Measurements from ENCODE around the gene KIAA1217. TPM values are rescaled to one million over a fixed set of nuclear protein-coding genes. Genes with fewer than 3 reads are reported as not detected.

KIAA1217 gene
- total and polyA plus RNA-seq, 2 experiments from 2014 or later, result 5.4 to 8.1 TPM

DNA sequence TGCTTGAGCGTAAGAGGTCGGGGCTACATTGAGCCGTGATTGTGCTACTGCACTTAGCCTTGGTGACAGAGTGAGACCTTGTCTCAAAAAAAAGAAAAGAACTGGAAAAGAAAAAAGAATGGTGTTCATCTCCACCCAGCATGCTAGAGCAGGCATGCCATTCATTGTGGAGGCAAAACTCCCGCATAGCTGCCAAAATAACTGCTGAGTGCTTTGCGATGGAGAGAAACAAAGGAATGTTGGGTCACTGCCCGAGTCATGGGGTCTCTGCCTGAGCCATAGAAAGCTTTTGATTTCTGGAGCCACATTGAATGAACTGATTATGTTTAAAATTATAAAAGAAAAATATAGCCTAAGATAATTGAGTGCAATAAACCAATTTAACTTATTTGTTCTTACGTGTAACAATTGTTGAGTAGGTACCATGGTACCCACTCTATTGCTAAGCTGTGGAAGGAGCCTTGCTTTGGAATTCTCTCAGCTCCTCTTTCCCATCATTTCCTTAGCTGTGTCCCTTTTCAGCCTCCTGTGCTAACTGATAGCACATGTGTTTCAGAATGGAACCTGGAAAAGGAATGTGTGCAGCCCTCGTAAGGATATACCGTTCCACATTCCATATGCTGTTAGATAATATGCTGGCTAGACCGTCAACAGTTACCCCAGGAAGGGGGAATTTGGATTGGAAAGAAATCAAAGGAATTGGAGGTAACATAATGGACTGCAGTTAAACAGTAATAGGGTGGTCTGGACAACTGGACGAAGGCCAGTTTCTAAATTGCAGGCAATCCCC lies 99.0 kb downstream of the KIAA1217 start:
- H3K4me2 ChIP-seq (ENCODE audit: unreplicated experiment), result no peak overlapping the region
- no peaks in the 10 kb centered on the region for H3K4me1 ChIP-seq (ENCODE audit: insufficient read depth)
- no peaks in the 10 kb centered on the region for H3F3A ChIP-seq (ENCODE audit: insufficient read depth)
- no peaks in the 10 kb centered on the region for H3K9me3 ChIP-seq (ENCODE audit: low read depth)
- no peaks in the 10 kb centered on the region for H3K79me2 ChIP-seq (ENCODE audit: insufficient read depth)
- H4K20me1 ChIP-seq (ENCODE audit: insufficient read depth), result no peaks in the 10 kb centered on the region
- no peak overlapping the region for H2AFZ ChIP-seq
- no peak overlapping the region for H3K9ac ChIP-seq
- H3K4me3 ChIP-seq, result no peak overlapping the region
- H3K36me3 ChIP-seq (ENCODE audit: low read depth), result no peaks in the 10 kb centered on the region
- H3K27ac ChIP-seq, result no peak overlapping the region
- 65 to 67% methylated on average over 11 of the region's 11 CpGs for WGBS, 2 experiments (ENCODE audit: low coverage in 1 of 2, low lambda C conversion rate in 2 of 2, missing lambda C conversion rate in 2 of 2)
- peaks cover 8% of the 10 kb centered on the region; the same call in 1 of the 2 replicates for H3K9me2 ChIP-seq (ENCODE audit: insufficient read depth)
- no peak for DNase-seq
- H3K27me3 ChIP-seq (replicated peaks; ENCODE audit: insufficient read depth), result 0 out of 2 replicates have a peak, but pooled peaks cover 8% of the 10 kb centered on the region
- TF ChIP-seq EZH2 (IDR thresholded peaks at IDR 0.05; ENCODE audit: insufficient read depth, poor library complexity, severe bottlenecking) (no peak), EZH2phosphoT487 (IDR thresholded peaks at IDR 0.05; ENCODE audit: insufficient read depth, low read depth) (no peak)
- in situ Hi-C loops (cut with MboI), result no loop called here

DNA sequence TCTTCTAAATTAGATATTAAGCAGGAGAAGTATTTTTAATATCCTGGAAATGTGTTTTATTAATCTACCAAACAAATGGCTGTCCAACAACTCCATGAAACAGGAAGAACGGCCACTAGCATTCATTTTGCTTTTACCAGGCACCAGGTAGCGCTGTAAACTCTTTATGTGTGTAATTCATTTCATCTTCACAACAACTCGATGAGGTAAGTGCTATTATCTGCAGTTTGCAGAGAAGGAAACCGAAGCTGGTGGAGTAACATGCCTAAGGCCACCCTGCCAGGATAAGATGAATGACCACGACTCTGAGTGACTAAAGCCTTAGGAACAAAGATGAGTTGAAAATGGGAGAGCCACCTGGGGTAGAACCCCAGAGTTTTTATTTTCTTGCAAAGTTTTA lies 101.2 kb downstream of the KIAA1217 start:
- H3K27ac ChIP-seq, result no peak overlapping the region
- in situ Hi-C loops (cut with MboI), result no loop called here
- no peaks in the 10 kb centered on the region for H3K4me1 ChIP-seq (ENCODE audit: insufficient read depth)
- H3K27me3 ChIP-seq (replicated peaks; ENCODE audit: insufficient read depth), result 0 out of 2 replicates have a peak, but pooled peaks cover 8% of the 10 kb centered on the region
- no peak overlapping the region for H3K4me3 ChIP-seq
- no peaks in the 10 kb centered on the region for H3K9me3 ChIP-seq (ENCODE audit: low read depth)
- peaks cover 6% of the 10 kb centered on the region; the same call in 1 of the 2 replicates for H3K9me2 ChIP-seq (ENCODE audit: insufficient read depth)
- H2AFZ ChIP-seq, result no peak overlapping the region
- no peaks in the 10 kb centered on the region for H3F3A ChIP-seq (ENCODE audit: insufficient read depth)
- no peak overlapping the region for H3K9ac ChIP-seq
- no peak for TF ChIP-seq EZH2phosphoT487 (IDR thresholded peaks at IDR 0.05; ENCODE audit: insufficient read depth, low read depth)
- H3K4me2 ChIP-seq (ENCODE audit: unreplicated experiment), result no peak overlapping the region
- DNase-seq, result no peak
- no peaks in the 10 kb centered on the region for H4K20me1 ChIP-seq (ENCODE audit: insufficient read depth)
- no peaks in the 10 kb centered on the region for H3K79me2 ChIP-seq (ENCODE audit: insufficient read depth)
- H3K36me3 ChIP-seq (ENCODE audit: low read depth), result no peaks in the 10 kb centered on the region
- WGBS, 2 experiments (ENCODE audit: low coverage in 1 of 2, low lambda C conversion rate in 2 of 2, missing lambda C conversion rate in 2 of 2), result 74 to 82% methylated on average over 5 of the region's 5 CpGs

DNA sequence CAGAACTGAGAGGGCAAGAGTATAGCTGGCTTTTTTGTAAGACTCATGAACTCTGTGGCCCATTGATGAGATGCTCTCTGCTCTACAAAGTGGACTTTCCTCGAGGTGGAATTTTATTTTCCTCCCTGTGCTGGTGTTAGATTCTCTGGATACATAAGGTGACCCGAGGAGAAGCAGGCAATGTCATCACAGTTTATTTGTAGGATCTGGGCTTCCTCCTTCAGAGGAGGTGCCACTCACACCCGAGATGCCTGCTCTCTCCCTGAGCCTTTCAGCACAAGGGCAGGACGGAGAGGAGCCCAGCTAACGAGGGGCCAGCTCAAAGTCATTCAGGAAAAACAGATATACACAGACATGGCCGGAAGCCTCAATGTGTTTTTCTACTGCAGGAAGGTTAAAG lies 103.0 kb downstream of the KIAA1217 start:
- Histone ChIP-seq H3K4me1 (ENCODE audit: insufficient read depth) (no peaks in the 10 kb centered on the region), H3F3A (ENCODE audit: insufficient read depth) (no peaks in the 10 kb centered on the region), H3K27ac (no peak overlapping the region), H3K9me2 (ENCODE audit: insufficient read depth) (no peaks in the 10 kb centered on the region), H3K4me2 (ENCODE audit: unreplicated experiment) (no peak overlapping the region), H4K20me1 (ENCODE audit: insufficient read depth) (no peaks in the 10 kb centered on the region), H3K9ac (no peak overlapping the region), H3K27me3 (replicated peaks; ENCODE audit: insufficient read depth) (no peaks in the 10 kb centered on the region), H3K4me3 (no peak overlapping the region), H3K36me3 (ENCODE audit: low read depth) (no peaks in the 10 kb centered on the region), H3K79me2 (ENCODE audit: insufficient read depth) (no peaks in the 10 kb centered on the region), H2AFZ (no peak overlapping the region), H3K9me3 (ENCODE audit: low read depth) (no peaks in the 10 kb centered on the region)
- in situ Hi-C loops (cut with MboI), result no loop called here
- WGBS, 2 experiments (ENCODE audit: low coverage in 1 of 2, low lambda C conversion rate in 2 of 2, missing lambda C conversion rate in 2 of 2), result 52 to 70% methylated on average over 5 to 6 of the region's 6 CpGs
- TF ChIP-seq EZH2phosphoT487 (IDR thresholded peaks at IDR 0.05; ENCODE audit: insufficient read depth, low read depth) (no peak), EZH2 (IDR thresholded peaks at IDR 0.05; ENCODE audit: insufficient read depth, poor library complexity, severe bottlenecking) (no peak)
- no peak for DNase-seq

DNA sequence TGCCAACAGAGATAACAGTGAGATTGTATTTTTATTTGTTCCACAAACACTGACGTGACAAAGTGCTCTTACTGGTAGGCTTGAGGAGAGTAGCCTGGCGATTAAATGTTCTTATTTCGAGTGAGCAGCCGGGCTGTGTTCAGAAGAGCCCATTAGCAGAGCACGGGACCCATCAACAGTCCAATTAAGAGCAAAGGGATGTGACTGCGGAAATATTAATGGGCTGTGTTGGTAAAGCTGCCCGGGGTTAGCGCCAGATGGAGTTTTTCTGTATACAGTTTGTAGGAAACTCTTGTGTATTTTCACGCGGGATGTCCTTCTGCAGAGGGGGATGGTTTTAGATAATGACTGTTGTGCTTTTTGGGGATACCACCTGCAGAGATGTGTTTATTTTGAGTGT lies 104.3 kb downstream of the KIAA1217 start:
- Histone ChIP-seq H3K4me2 (ENCODE audit: unreplicated experiment) (no peak overlapping the region), H3K36me3 (ENCODE audit: low read depth) (no peaks in the 10 kb centered on the region), H3K9ac (no peak overlapping the region), H4K20me1 (ENCODE audit: insufficient read depth) (no peaks in the 10 kb centered on the region), H3K9me2 (ENCODE audit: insufficient read depth) (no peaks in the 10 kb centered on the region), H3K27ac (no peak overlapping the region), H3K79me2 (ENCODE audit: insufficient read depth) (no peaks in the 10 kb centered on the region), H3K9me3 (ENCODE audit: low read depth) (no peaks in the 10 kb centered on the region), H3K4me1 (ENCODE audit: insufficient read depth) (no peaks in the 10 kb centered on the region), H3K4me3 (no peak overlapping the region), H2AFZ (no peak overlapping the region), H3F3A (ENCODE audit: insufficient read depth) (no peaks in the 10 kb centered on the region), H3K27me3 (replicated peaks; ENCODE audit: insufficient read depth) (no peaks in the 10 kb centered on the region)
- no peak for TF ChIP-seq EZH2 (IDR thresholded peaks at IDR 0.05; ENCODE audit: insufficient read depth, poor library complexity, severe bottlenecking)
- TF ChIP-seq EZH2phosphoT487 (IDR thresholded peaks at IDR 0.05; ENCODE audit: insufficient read depth, low read depth), result no peak
- 82 to 89% methylated on average over 10 of the region's 10 CpGs for WGBS, 2 experiments (ENCODE audit: low coverage in 1 of 2, low lambda C conversion rate in 2 of 2, missing lambda C conversion rate in 2 of 2)
- DNase-seq, result no peak
- in situ Hi-C loops (cut with MboI), result no loop called here

Measured in GM23248 (cell line).